ENCODE measurements around the gene CREBBP.
"Not testable (repeated sequence)": the region's sequence is repeated elsewhere in the genome, so short reads cannot be mapped to it uniquely, and the experiment has no call there.

Gene CREBBP

GRCh38 chr16:3904875-3905274, 24.4 kb upstream of the CREBBP start:
- DNase-seq = no peak
- Mint-ChIP-seq H3K4me3 (no peak overlapping the region), H3K27me3 (no peaks in the 10 kb centered on the region), H3K36me3 (ENCODE audit: low read depth) (no peaks in the 10 kb centered on the region), H3K27ac (no peak overlapping the region), H3K9me3 (no peaks in the 10 kb centered on the region), H3K4me1 (ENCODE audit: low read depth) (no peaks in the 10 kb centered on the region)

GRCh38 chr16:3890091-3890490, 9.6 kb upstream of the CREBBP start:
- DNase-seq = no peak
- Mint-ChIP-seq H3K27ac (no peak overlapping the region), H3K9me3 (no peaks in the 10 kb centered on the region), H3K27me3 (peaks cover 11% of the 10 kb centered on the region), H3K4me3 (no peak overlapping the region), H3K36me3 (ENCODE audit: low read depth) (no peaks in the 10 kb centered on the region), H3K4me1 (ENCODE audit: low read depth) (no peaks in the 10 kb centered on the region)

GRCh38 chr16:3889059-3889458, 8.5 kb upstream of the CREBBP start:
- H3K36me3 Mint-ChIP-seq (ENCODE audit: low read depth) = no peaks in the 10 kb centered on the region
- DNase-seq = no peak
- no peaks in the 10 kb centered on the region for H3K4me1 Mint-ChIP-seq (ENCODE audit: low read depth)
- H3K4me3 Mint-ChIP-seq = no peak overlapping the region
- no peaks in the 10 kb centered on the region for H3K9me3 Mint-ChIP-seq
- peaks cover 11% of the 10 kb centered on the region for H3K27me3 Mint-ChIP-seq
- no peak overlapping the region for H3K27ac Mint-ChIP-seq

- not testable (repeated sequence) for H3K4me3 Mint-ChIP-seq; H3K9me3 Mint-ChIP-seq; H3K4me1 Mint-ChIP-seq (ENCODE audit: low read depth); DNase-seq; H3K27ac Mint-ChIP-seq; H3K36me3 Mint-ChIP-seq (ENCODE audit: low read depth); H3K27me3 Mint-ChIP-seq
Measured at GRCh38 chr16:3885999-3886398, 5.5 kb upstream of the CREBBP start.

GRCh38 chr16:3884398-3884797, 3.9 kb upstream of the CREBBP start:
- no peak for DNase-seq
- no peak overlapping the region for H3K27ac Mint-ChIP-seq
- peaks cover 5% of the 10 kb centered on the region for H3K27me3 Mint-ChIP-seq
- no peaks in the 10 kb centered on the region for H3K9me3 Mint-ChIP-seq
- peaks cover 5% of the 10 kb centered on the region for H3K4me1 Mint-ChIP-seq (ENCODE audit: low read depth)
- no peaks in the 10 kb centered on the region for H3K36me3 Mint-ChIP-seq (ENCODE audit: low read depth)
- no peak overlapping the region for H3K4me3 Mint-ChIP-seq

- Mint-ChIP-seq H3K27ac (peak overlapping the region; percentile 5), H3K27me3 (peaks cover 5% of the 10 kb centered on the region), H3K9me3 (no peaks in the 10 kb centered on the region), H3K4me1 (ENCODE audit: low read depth) (peaks cover 22% of the 10 kb centered on the region), H3K36me3 (ENCODE audit: low read depth) (peaks cover 18% of the 10 kb centered on the region), H3K4me3 (peak overlapping the region; percentile 71)
- no peak for DNase-seq
Measured at GRCh38 chr16:3882531-3882930, 2.0 kb upstream of the CREBBP start.

GRCh38 chr16:3881499-3881990, 1.0 kb upstream of the CREBBP start:
- Mint-ChIP-seq H3K4me3 (peak overlapping the region; percentile 71), H3K4me1 (ENCODE audit: low read depth) (peaks cover 31% of the 10 kb centered on the region), H3K36me3 (ENCODE audit: low read depth) (peaks cover 19% of the 10 kb centered on the region), H3K27me3 (peaks cover 5% of the 10 kb centered on the region), H3K27ac (peak overlapping the region; percentile 82), H3K9me3 (no peaks in the 10 kb centered on the region)
- DNase-seq = no peak

GRCh38 chr16:3879887-3880564, 487 bp downstream of the CREBBP start:
- DNase-seq = peak; percentile 79
- H3K4me1 Mint-ChIP-seq (ENCODE audit: low read depth) = peaks cover 45% of the 10 kb centered on the region
- H3K36me3 Mint-ChIP-seq (ENCODE audit: low read depth) = peaks cover 22% of the 10 kb centered on the region

GRCh38 chr16:3879258-3879886, 1.1 kb downstream of the CREBBP start:
- H3K27me3 Mint-ChIP-seq = peaks cover 5% of the 10 kb centered on the region
- H3K4me3 Mint-ChIP-seq = peak overlapping the region; percentile 87
- peaks cover 22% of the 10 kb centered on the region for H3K36me3 Mint-ChIP-seq (ENCODE audit: low read depth)
- peaks cover 51% of the 10 kb centered on the region for H3K4me1 Mint-ChIP-seq (ENCODE audit: low read depth)
- H3K27ac Mint-ChIP-seq = peak overlapping the region; percentile 91
- H3K9me3 Mint-ChIP-seq = no peaks in the 10 kb centered on the region
- DNase-seq = peak; percentile 47

More at GRCh38 chr16:3879887-3880564, 487 bp downstream of the CREBBP start:
- Mint-ChIP-seq H3K27ac (peak overlapping the region; percentile 50), H3K9me3 (no peaks in the 10 kb centered on the region), H3K27me3 (peaks cover 5% of the 10 kb centered on the region), H3K4me3 (peak overlapping the region; percentile 87)

GRCh38 chr16:3878610-3879009, 1.9 kb downstream of the CREBBP start:
- H3K4me1 Mint-ChIP-seq (ENCODE audit: low read depth) = peaks cover 59% of the 10 kb centered on the region
- H3K27me3 Mint-ChIP-seq = peaks cover 5% of the 10 kb centered on the region
- peaks cover 22% of the 10 kb centered on the region for H3K36me3 Mint-ChIP-seq (ENCODE audit: low read depth)
- peak overlapping the region; percentile 91 for H3K27ac Mint-ChIP-seq
- no peak for DNase-seq
- peak overlapping the region; percentile 87 for H3K4me3 Mint-ChIP-seq
- H3K9me3 Mint-ChIP-seq = no peaks in the 10 kb centered on the region

- no peak overlapping the region for H3K4me3 Mint-ChIP-seq
- H3K4me1 Mint-ChIP-seq (ENCODE audit: low read depth) = peaks cover 76% of the 10 kb centered on the region
- no peaks in the 10 kb centered on the region for H3K9me3 Mint-ChIP-seq
- H3K27ac Mint-ChIP-seq = no peak overlapping the region
- peaks cover 1% of the 10 kb centered on the region for H3K27me3 Mint-ChIP-seq
- peaks cover 25% of the 10 kb centered on the region for H3K36me3 Mint-ChIP-seq (ENCODE audit: low read depth)
- no peak for DNase-seq
Measured at GRCh38 chr16:3876695-3877094, 3.8 kb downstream of the CREBBP start.

GRCh38 chr16:3876160-3876559, 4.4 kb downstream of the CREBBP start:
- H3K27me3 Mint-ChIP-seq = no peaks in the 10 kb centered on the region
- no peak overlapping the region for H3K27ac Mint-ChIP-seq
- H3K9me3 Mint-ChIP-seq = no peaks in the 10 kb centered on the region
- DNase-seq = no peak
- H3K4me1 Mint-ChIP-seq (ENCODE audit: low read depth) = peaks cover 79% of the 10 kb centered on the region
- no peak overlapping the region for H3K4me3 Mint-ChIP-seq
- peaks cover 25% of the 10 kb centered on the region for H3K36me3 Mint-ChIP-seq (ENCODE audit: low read depth)

- H3K9me3 Mint-ChIP-seq = no peaks in the 10 kb centered on the region
- no peak for DNase-seq
- H3K4me3 Mint-ChIP-seq = no peak overlapping the region
- H3K36me3 Mint-ChIP-seq (ENCODE audit: low read depth) = peaks cover 25% of the 10 kb centered on the region
- no peaks in the 10 kb centered on the region for H3K27me3 Mint-ChIP-seq
- H3K27ac Mint-ChIP-seq = peak overlapping the region; percentile 22
- H3K4me1 Mint-ChIP-seq (ENCODE audit: low read depth) = peaks cover 90% of the 10 kb centered on the region
Measured at GRCh38 chr16:3874794-3875692, 5.5 kb downstream of the CREBBP start.

GRCh38 chr16:3874242-3874641, 6.3 kb downstream of the CREBBP start:
- DNase-seq = no peak
- Mint-ChIP-seq H3K27ac (no peak overlapping the region), H3K9me3 (no peaks in the 10 kb centered on the region), H3K27me3 (no peaks in the 10 kb centered on the region), H3K36me3 (ENCODE audit: low read depth) (peaks cover 24% of the 10 kb centered on the region), H3K4me1 (ENCODE audit: low read depth) (peaks cover 98% of the 10 kb centered on the region), H3K4me3 (no peak overlapping the region)
